Measurements from ENCODE around the gene NEB.
"Not testable (repeated sequence)": the region's sequence is repeated elsewhere in the genome, so short reads cannot be mapped to it uniquely, and the experiment has no call there.

Gene NEB

DNA sequence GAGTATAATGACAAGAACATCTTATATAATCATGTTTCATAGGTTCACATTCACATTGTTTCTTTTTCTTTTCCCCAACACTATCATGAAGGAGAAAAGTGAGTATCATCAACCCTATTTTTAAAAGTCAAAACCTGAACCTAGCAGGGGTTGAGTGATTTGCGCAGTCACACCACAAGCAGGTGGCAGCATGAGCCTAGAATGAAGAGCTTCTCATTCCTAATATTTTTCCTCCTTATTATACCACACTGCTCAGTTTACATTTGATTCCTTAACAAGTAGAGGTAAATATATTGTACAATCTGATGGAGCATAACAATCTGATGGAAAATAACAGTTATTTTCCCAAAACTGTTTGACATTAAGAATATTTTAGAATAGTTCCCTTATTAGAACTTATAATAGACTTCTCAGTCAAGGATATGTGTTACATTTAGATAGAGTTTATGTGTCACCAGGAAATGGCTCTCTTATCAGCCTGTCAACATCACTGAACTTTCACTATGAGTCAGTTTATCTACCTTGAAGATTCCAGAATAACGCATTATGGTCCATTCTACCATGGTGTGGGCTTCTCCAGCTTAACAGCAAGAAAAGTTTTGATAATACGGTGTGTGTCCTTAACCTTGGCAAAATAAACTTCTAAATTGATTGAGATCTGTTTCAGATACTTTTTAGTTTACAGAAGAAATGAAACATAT is 119.5 kb downstream of the NEB start:
- FAIRE-seq (no peak), DNase-seq (ENCODE audit: insufficient read length, low spot score) (no peak)

- FAIRE-seq (no peak), DNase-seq (ENCODE audit: insufficient read length, low spot score) (no peak)
Measured at GRCh38 chr2:151614159-151614558, 120.1 kb downstream of the NEB start.

- FAIRE-seq (no peak), DNase-seq (ENCODE audit: insufficient read length, low spot score) (no peak)
Measured at GRCh38 chr2:151611351-151611750, 122.9 kb downstream of the NEB start.

DNA sequence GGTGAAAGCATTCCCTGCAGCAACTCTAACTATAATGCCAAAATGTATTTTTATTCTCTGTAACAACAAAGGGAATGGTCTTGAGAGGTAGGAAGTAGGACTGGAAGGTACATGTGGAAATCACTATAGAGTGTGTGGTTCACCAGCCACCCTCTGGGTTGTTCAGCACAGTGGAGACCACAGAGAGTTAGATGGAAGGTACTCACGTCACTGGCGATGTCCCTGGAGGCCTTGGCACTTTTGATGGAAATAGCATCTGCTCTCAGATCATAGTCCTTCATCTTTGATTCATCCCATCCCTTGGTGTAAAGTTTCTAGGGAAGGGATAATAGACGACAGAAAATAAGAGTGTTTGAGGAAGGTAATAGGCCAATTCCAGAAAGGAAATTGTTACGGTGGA is 124.0 kb downstream of the NEB start:
- DNase-seq (ENCODE audit: insufficient read length, low spot score) (no peak), FAIRE-seq (no peak)

GRCh38 chr2:151609705-151610104 is 124.6 kb downstream of the NEB start:
- FAIRE-seq (no peak), DNase-seq (ENCODE audit: insufficient read length, low spot score) (no peak)

- FAIRE-seq; DNase-seq (ENCODE audit: insufficient read length, low spot score): not testable (repeated sequence)
Measured at GRCh38 chr2:151607459-151608424, 126.5 kb downstream of the NEB start.

- not testable (repeated sequence) for DNase-seq (ENCODE audit: insufficient read length, low spot score)
Measured at GRCh38 chr2:151603530-151603929, 130.7 kb downstream of the NEB start.

DNA sequence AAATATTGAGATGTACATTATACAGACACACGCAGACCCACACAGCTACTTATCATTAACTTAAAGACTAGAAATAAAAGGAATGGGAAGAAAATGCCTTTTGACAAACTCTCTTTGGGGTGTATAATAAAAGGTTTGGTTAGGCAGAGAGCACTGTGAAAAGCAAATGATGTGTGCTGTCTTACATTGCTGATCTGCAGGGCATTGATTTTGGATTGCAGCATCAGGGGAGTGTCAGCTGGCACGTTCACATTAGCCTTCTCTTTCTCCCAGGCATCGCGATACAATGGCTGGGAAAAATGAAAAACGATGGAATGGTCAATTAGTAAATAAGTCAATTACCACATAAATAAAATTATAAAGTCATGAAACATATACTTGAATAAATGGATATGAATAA is 131.9 kb downstream of the NEB start:
- FAIRE-seq; DNase-seq (ENCODE audit: insufficient read length, low spot score): not testable (repeated sequence)

More at GRCh38 chr2:151603530-151603929, 130.7 kb downstream of the NEB start:
- FAIRE-seq = not testable (repeated sequence)

- FAIRE-seq; DNase-seq (ENCODE audit: insufficient read length, low spot score): not testable (repeated sequence)
Measured at GRCh38 chr2:151601803-151602202, 132.5 kb downstream of the NEB start.

GRCh38 chr2:151596903-151597608 is 137.2 kb downstream of the NEB start:
- not testable (repeated sequence) for FAIRE-seq; DNase-seq (ENCODE audit: insufficient read length, low spot score)

- not testable (repeated sequence) for FAIRE-seq; DNase-seq (ENCODE audit: insufficient read length, low spot score)
Measured at GRCh38 chr2:151591908-151592255, 142.4 kb downstream of the NEB start.

GRCh38 chr2:151591250-151591907 is 142.9 kb downstream of the NEB start:
- not testable (repeated sequence) for FAIRE-seq; DNase-seq (ENCODE audit: insufficient read length, low spot score)

GRCh38 chr2:151581300-151581699 is 153.0 kb downstream of the NEB start:
- DNase-seq (ENCODE audit: insufficient read length, low spot score); FAIRE-seq: not testable (repeated sequence)

DNA sequence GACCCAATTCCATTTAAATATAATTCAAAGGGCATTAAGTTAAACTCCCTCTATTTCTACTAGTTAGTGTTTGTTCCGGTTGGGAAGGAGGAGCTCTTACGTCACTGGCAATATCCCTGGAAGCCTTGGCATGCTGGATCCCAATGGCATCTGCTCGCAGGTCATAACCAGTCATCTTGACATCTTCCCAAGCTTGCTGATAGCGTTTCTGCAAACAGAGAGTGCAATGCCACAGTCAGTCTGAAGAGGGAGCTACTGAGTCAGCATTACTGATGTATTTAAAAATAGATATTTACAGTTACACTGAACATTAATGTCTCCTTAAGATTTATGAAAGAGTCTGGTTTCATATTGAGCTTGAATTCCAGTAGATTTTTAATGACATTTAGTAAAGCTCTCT is 153.6 kb downstream of the NEB start:
- not testable (repeated sequence) for FAIRE-seq; DNase-seq (ENCODE audit: insufficient read length, low spot score)

DNA sequence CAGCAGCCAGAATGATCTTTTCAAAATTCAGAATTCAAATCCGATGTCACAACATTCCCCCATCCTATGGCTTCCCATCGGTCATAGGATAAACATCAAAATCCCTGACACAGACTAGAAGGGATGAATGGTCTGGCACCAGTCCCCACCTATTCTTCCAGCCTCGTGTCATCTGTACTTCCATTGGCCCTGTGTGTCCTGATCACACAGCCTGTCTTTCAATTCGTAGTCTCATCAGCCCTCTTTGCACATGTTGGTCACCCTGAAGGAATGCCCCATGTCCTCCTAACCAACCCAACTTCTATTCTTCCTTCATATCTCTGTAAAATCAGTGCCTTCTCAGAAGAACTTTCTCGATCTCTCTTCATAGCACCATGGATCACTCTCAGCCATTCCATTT is 157.2 kb downstream of the NEB start:
- no peak for FAIRE-seq

DNA sequence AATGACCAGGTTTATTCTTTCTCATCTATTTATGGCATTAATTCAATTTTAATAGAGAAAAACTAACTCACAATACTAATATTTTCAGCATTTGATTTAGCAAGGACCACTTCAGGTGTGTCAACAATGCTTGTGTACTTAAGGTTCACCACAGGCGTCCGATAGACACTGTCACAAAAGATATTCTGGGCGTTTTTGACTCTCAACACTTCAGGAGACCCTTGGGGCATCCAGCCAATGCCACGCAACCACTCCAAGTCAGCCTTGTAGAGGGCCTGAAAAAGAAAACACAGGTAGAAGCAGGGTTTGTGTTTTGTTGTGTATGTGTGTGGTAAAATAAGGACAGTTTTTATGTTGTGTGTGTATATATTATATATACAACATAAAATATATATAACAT is 158.2 kb downstream of the NEB start:
- no peak for DNase-seq (ENCODE audit: insufficient read length, low spot score)
- FAIRE-seq = no peak

More for the DNA sequence above, 157.2 kb downstream of the NEB start:
- no peak for DNase-seq (ENCODE audit: insufficient read length, low spot score)

DNA sequence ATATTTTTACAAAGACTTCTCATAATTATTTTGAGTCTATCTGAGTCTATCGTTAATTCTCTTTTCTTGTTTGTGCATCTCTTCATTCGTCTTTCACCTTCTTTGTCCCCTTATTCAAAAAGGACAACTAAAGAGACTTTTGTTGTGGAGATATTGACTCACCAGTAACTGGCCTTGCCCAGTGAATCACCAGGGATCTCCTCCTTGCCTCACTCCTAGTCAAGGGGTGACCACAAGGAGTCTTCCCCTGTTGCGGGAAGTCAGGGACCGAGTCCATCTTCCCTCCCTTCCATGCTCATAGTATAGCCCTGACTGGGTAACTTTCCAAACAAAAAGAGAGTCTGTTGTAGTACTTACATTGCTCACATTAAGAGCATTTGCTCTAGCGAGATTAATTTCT is 158.9 kb downstream of the NEB start:
- DNase-seq (ENCODE audit: insufficient read length, low spot score) (no peak), FAIRE-seq (no peak)

DNA sequence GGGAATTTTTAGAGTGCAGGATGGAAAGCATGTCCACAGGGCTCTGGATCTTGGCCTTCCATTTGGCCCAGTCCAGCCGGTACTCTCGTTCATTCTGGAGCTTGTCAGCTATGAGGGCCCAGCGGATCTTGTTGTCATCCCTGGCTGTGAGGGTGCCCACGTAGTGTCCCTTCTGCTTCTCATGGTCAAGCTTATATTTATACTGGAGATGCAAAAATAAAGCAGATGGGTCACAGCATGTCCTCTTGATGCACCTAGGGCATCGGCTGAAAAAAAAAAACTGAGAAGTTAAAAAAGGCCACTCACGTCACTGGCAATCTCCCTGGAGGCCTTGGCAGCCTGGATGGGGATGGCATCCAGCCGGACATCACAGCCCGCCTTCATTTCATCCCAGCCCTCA is 164.1 kb downstream of the NEB start:
- no peak for FAIRE-seq
- no peak for DNase-seq (ENCODE audit: insufficient read length, low spot score)

DNA sequence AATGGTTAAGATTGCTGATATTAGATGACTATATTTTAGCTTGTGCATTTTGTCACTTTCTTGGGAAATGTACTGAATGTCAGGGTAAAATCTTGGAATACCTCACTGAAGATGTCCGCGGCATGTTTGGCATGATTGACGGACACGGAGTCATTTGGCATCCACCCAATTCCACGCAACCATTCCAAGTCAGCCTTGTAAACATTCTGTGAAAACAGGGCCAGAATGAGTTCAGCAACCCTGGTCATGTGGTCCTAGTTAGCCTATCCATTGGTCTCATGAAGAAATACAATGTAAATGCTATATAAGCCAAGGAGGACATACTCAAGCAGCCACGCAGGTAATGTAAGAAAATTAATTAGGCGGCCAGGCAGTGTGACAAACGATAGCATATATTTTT is 165.1 kb downstream of the NEB start:
- FAIRE-seq (no peak), DNase-seq (ENCODE audit: insufficient read length, low spot score) (no peak)

GRCh38 chr2:151568501-151568900 is 165.8 kb downstream of the NEB start:
- DNase-seq (ENCODE audit: insufficient read length, low spot score) = no peak
- no peak for FAIRE-seq

Measured in GM19239 (cell line).